ENCODE data around the gene AAMDC. TPM values are rescaled to one million over a fixed set of nuclear protein-coding genes. Genes with fewer than 3 reads are reported as not detected.
A peak's percentile ranks its signal among the peaks of the same experiment; 100 is the strongest.
"Not testable (repeated sequence)": the region's sequence is repeated elsewhere in the genome, so short reads cannot be mapped to it uniquely, and the experiment has no call there.

The AAMDC gene
- total RNA-seq, 2 donors from 2014 or later: 1.7 to 4.9 TPM

GRCh38 chr11:77882396-77882795, 61.5 kb downstream of the AAMDC start:
- Mint-ChIP-seq H3K36me3 (peaks cover 5% of the 10 kb centered on the region), H3K4me3 (no peak overlapping the region), H3K27me3 (no peaks in the 10 kb centered on the region), H3K9me3 (no peaks in the 10 kb centered on the region), H3K27ac (no peak overlapping the region), H3K4me1 (ENCODE audit: low read depth in 2 of 2) (peaks cover 4 to 5% of the 10 kb centered on the region in 2 donors)
- ATAC-seq (no peak), DNase-seq (ENCODE audit: low spot score) (no peak)

GRCh38 chr11:77883775-77884174, 62.8 kb downstream of the AAMDC start:
- Mint-ChIP-seq H3K4me1 (ENCODE audit: low read depth in 2 of 2) (peaks cover 4 to 5% of the 10 kb centered on the region in 2 donors), H3K27me3 (no peaks in the 10 kb centered on the region), H3K4me3 (no peak overlapping the region), H3K27ac (no peak overlapping the region), H3K9me3 (no peaks in the 10 kb centered on the region), H3K36me3 (peaks cover 5% of the 10 kb centered on the region)
- DNase-seq (ENCODE audit: low spot score): no peak
- ATAC-seq: no peak

GRCh38 chr11:77884186-77884828, 63.4 kb downstream of the AAMDC start:
- ATAC-seq (no peak), DNase-seq (ENCODE audit: low spot score) (no peak)
- H3K4me3 Mint-ChIP-seq: no peak overlapping the region
- H3K9me3 Mint-ChIP-seq: no peaks in the 10 kb centered on the region
- peaks cover 5% of the 10 kb centered on the region for H3K36me3 Mint-ChIP-seq
- H3K4me1 Mint-ChIP-seq (ENCODE audit: low read depth in 2 of 2): peaks cover 3 to 5% of the 10 kb centered on the region in 2 donors
- no peak overlapping the region for H3K27ac Mint-ChIP-seq
- H3K27me3 Mint-ChIP-seq: no peaks in the 10 kb centered on the region

- H3K27ac Mint-ChIP-seq: no peak overlapping the region
- H3K9me3 Mint-ChIP-seq: no peaks in the 10 kb centered on the region
- H3K4me1 Mint-ChIP-seq (ENCODE audit: low read depth in 2 of 2): peaks cover 0 to 2% of the 10 kb centered on the region in 2 donors
- H3K36me3 Mint-ChIP-seq: peaks cover 6% of the 10 kb centered on the region
- no peaks in the 10 kb centered on the region for H3K27me3 Mint-ChIP-seq
- no peak overlapping the region for H3K4me3 Mint-ChIP-seq
- no peak for DNase-seq (ENCODE audit: low spot score)
- ATAC-seq: no peak
Observed at GRCh38 chr11:77884829-77885190, 63.9 kb downstream of the AAMDC start.

GRCh38 chr11:77886401-77886800, 65.5 kb downstream of the AAMDC start:
- Mint-ChIP-seq H3K27me3 (no peaks in the 10 kb centered on the region), H3K4me3 (no peak overlapping the region), H3K9me3 (no peaks in the 10 kb centered on the region), H3K4me1 (ENCODE audit: low read depth in 2 of 2) (no peaks in the 10 kb centered on the region), H3K27ac (no peak overlapping the region), H3K36me3 (peaks cover 19% of the 10 kb centered on the region)
- ATAC-seq (no peak), DNase-seq (ENCODE audit: low spot score) (no peak)

GRCh38 chr11:77889045-77889444, 68.1 kb downstream of the AAMDC start:
- peaks cover 14% of the 10 kb centered on the region for H3K36me3 Mint-ChIP-seq

GRCh38 chr11:77890100-77890614, 69.2 kb downstream of the AAMDC start:
- not testable (repeated sequence) for H3K4me3 Mint-ChIP-seq; DNase-seq (ENCODE audit: low spot score); H3K27me3 Mint-ChIP-seq; ATAC-seq; H3K9me3 Mint-ChIP-seq; H3K4me1 Mint-ChIP-seq (ENCODE audit: low read depth in 2 of 2)
- Mint-ChIP-seq H3K36me3 (peaks cover 14% of the 10 kb centered on the region), H3K27ac (peak overlapping the region in 1 of 2 donors; percentile 25)

More at GRCh38 chr11:77889045-77889444, 68.1 kb downstream of the AAMDC start:
- not testable (repeated sequence) for H3K4me3 Mint-ChIP-seq; H3K27me3 Mint-ChIP-seq; H3K9me3 Mint-ChIP-seq; ATAC-seq; H3K4me1 Mint-ChIP-seq (ENCODE audit: low read depth in 2 of 2); DNase-seq (ENCODE audit: low spot score); H3K27ac Mint-ChIP-seq

GRCh38 chr11:77890619-77891056, 69.7 kb downstream of the AAMDC start:
- not testable (repeated sequence) for H3K27me3 Mint-ChIP-seq; H3K9me3 Mint-ChIP-seq; ATAC-seq; H3K4me3 Mint-ChIP-seq; DNase-seq (ENCODE audit: low spot score); H3K4me1 Mint-ChIP-seq (ENCODE audit: low read depth in 2 of 2)
- Mint-ChIP-seq H3K36me3 (peaks cover 14% of the 10 kb centered on the region), H3K27ac (peak overlapping the region in 1 of 2 donors; percentile 25)

- not testable (repeated sequence) for H3K27me3 Mint-ChIP-seq; H3K4me1 Mint-ChIP-seq (ENCODE audit: low read depth in 2 of 2); H3K27ac Mint-ChIP-seq; H3K4me3 Mint-ChIP-seq; DNase-seq (ENCODE audit: low spot score); ATAC-seq; H3K9me3 Mint-ChIP-seq
- peaks cover 14% of the 10 kb centered on the region for H3K36me3 Mint-ChIP-seq
Observed at GRCh38 chr11:77891256-77891655, 70.3 kb downstream of the AAMDC start.

GRCh38 chr11:77891703-77892102, 70.8 kb downstream of the AAMDC start:
- H3K27me3 Mint-ChIP-seq; H3K9me3 Mint-ChIP-seq; DNase-seq (ENCODE audit: low spot score); H3K4me3 Mint-ChIP-seq; ATAC-seq; H3K4me1 Mint-ChIP-seq (ENCODE audit: low read depth in 2 of 2); H3K27ac Mint-ChIP-seq: not testable (repeated sequence)
- H3K36me3 Mint-ChIP-seq: peaks cover 14% of the 10 kb centered on the region

- H3K36me3 Mint-ChIP-seq: peaks cover 11% of the 10 kb centered on the region
- DNase-seq (ENCODE audit: low spot score); ATAC-seq; H3K9me3 Mint-ChIP-seq; H3K27ac Mint-ChIP-seq; H3K27me3 Mint-ChIP-seq; H3K4me3 Mint-ChIP-seq; H3K4me1 Mint-ChIP-seq (ENCODE audit: low read depth in 2 of 2): not testable (repeated sequence)
Observed at GRCh38 chr11:77894949-77895348, 74.0 kb downstream of the AAMDC start.

GRCh38 chr11:77908835-77909234, 87.9 kb downstream of the AAMDC start:
- H3K27ac Mint-ChIP-seq: no peak overlapping the region
- peaks cover 9% of the 10 kb centered on the region for H3K36me3 Mint-ChIP-seq
- DNase-seq (ENCODE audit: low spot score) (no peak), ATAC-seq (no peak)
- H3K4me1 Mint-ChIP-seq (ENCODE audit: low read depth in 2 of 2): peaks cover 0 to 4% of the 10 kb centered on the region in 2 donors
- H3K4me3 Mint-ChIP-seq: no peak overlapping the region
- no peaks in the 10 kb centered on the region for H3K9me3 Mint-ChIP-seq
- H3K27me3 Mint-ChIP-seq: no peaks in the 10 kb centered on the region

- no peaks in the 10 kb centered on the region for H3K9me3 Mint-ChIP-seq
- ATAC-seq (no peak), DNase-seq (ENCODE audit: low spot score) (no peak)
- no peak overlapping the region for H3K27ac Mint-ChIP-seq
- H3K4me1 Mint-ChIP-seq (ENCODE audit: low read depth in 2 of 2): peaks cover 0 to 4% of the 10 kb centered on the region in 2 donors
- H3K36me3 Mint-ChIP-seq: peaks cover 6% of the 10 kb centered on the region
- H3K27me3 Mint-ChIP-seq: no peaks in the 10 kb centered on the region
- H3K4me3 Mint-ChIP-seq: no peak overlapping the region
Observed at GRCh38 chr11:77909277-77909676, 88.3 kb downstream of the AAMDC start.

- not testable (repeated sequence) for H3K9me3 Mint-ChIP-seq; DNase-seq (ENCODE audit: low spot score); H3K4me3 Mint-ChIP-seq; H3K27ac Mint-ChIP-seq; ATAC-seq; H3K4me1 Mint-ChIP-seq (ENCODE audit: low read depth in 2 of 2); H3K36me3 Mint-ChIP-seq; H3K27me3 Mint-ChIP-seq
Observed at GRCh38 chr11:77910828-77911227, 89.9 kb downstream of the AAMDC start.
